GM18873 (cell line): Measurements from ENCODE around the gene SYNE2.
"Not testable (repeated sequence)": the region's sequence is repeated elsewhere in the genome, so short reads cannot be mapped to it uniquely, and the experiment has no call there.

Source experiments
- ATAC-seq: cut with Tn5 transposase; IDR thresholded peaks from one replicate; pipeline ENCODE4 v1.9.1; 2021; ENCODE audit warnings: mild to moderate bottlenecking, moderate library complexity, moderate number of reproducible peaks; ENCODE audit not compliant: unreplicated experiment, low FRiP score

Gene SYNE2

DNA sequence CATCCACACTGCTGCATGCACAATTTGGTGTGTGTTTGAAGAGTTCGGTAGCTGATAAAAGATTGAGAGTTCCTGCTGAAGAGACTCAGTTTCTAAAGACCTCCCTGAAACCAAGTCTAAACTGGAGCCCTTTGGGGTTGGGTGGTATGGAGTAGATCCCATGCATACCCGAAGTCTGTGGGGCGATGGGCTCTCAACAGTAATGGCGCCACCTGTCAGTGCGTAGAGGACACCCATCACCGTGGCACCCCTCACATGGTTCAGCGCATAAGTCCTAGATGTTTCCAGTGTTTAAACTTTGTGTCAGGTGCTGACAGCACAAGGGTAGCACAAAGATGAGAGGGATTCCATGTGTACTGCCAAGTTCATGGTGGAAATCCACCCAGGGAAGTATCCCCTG lies 355.5 kb downstream of the SYNE2 start:
- ATAC-seq = no peak

DNA sequence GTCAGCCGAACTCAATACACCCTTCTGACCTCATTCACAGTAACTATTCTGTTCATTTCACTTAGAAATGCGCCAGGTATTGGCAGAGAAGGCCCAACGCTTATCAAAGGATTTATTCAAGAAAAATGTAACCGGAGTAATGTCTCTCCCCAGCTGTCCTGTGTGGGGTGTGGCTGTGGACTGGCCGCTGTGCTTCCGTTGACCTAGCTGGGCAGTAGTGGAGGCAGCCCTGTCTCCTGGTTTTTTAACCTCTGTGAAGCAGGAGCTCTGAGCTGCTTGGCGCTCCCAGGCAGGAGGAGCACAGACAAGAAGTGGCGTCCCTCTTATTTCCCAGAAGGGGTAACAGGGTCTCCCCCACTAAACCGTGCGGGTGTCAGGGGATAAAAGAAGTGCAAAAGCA lies 356.2 kb downstream of the SYNE2 start:
- no peak for ATAC-seq

DNA sequence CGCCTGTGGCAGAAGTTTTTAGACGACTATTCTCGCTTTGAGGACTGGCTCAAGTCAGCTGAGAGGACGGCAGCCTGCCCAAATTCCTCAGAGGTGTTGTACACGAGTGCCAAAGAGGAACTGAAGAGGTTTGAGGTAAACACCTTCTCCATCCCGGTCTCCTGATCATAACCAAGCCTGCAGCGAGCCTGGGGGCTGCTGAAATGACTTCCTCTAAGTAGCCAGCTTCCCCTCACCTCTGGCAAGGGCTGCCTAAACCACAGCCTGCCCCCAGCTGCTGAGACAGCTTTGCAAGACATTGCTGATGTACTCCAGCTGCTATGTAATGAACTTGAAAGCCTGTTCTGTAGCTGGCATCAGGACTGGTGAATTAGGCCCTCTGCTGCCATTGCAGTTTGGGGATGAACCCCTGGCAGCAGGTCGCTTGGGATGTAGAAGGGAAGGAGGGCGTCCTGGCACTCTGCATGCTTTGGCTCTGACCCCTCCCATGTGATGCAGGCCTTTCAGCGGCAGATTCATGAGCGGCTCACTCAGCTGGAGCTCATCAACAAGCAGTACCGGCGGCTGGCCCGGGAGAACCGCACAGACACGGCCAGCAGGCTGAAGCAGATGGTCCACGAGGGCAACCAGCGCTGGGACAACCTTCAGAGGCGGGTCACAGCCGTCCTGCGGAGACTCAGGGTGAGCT lies 356.8 kb downstream of the SYNE2 start:
- ATAC-seq = no peak

DNA sequence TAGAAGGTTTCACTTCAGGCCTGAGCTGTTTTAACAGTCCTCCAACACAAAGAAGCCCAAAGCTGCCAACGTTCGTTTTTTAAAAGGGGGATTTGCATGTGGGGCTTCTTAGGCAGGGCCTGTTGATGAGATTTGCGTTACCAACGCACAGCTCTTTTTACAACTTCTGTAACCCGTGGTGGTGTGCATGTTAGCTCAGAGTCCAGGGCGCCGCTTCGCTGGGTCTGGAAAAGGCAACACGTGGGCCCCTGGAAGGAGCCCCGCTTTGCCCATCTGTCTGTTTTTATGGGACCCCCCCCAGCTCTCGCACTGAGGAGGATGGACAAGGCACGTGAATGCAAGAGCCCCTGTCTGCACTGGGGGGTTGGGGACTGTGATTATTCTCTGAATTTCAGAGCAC lies 357.4 kb downstream of the SYNE2 start:
- ATAC-seq = no peak

DNA sequence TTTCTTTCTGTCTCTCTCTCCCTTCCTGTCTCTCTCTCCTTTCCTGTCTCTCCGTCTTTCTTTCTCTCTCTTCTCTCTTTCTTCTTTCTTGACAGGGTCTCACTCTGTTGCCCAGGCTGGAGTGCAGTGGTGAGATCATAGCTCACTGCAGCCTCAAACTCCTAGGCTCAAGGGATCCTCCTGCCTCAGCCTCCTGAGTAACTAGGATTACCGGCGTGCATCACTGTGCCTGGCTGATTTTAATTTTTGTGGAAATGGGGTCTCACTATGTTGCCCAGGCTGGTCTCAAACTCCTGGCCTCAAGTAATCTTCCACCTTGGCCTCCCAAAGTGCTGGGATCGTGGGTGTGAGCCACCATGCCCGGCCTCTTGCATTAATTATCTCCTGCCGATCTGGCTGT lies 358.1 kb downstream of the SYNE2 start:
- ATAC-seq = not testable (repeated sequence)

DNA sequence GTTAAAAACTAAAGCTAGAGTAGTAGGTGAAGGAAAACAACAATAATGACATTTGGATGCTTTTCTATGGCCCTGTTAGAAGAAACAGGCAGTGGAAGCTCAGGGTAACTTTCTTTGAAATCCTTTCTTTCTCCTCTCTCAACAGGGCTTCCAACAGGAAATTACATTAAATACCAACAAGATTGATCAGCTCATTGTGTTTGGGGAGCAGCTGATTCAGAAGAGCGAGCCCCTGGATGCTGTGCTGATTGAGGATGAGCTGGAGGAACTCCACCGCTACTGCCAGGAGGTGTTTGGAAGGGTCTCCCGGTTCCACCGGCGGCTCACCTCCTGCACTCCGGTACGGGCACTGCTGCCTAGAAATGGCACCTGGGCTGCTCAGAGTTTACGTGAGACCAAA lies 359.9 kb downstream of the SYNE2 start:
- no peak for ATAC-seq

DNA sequence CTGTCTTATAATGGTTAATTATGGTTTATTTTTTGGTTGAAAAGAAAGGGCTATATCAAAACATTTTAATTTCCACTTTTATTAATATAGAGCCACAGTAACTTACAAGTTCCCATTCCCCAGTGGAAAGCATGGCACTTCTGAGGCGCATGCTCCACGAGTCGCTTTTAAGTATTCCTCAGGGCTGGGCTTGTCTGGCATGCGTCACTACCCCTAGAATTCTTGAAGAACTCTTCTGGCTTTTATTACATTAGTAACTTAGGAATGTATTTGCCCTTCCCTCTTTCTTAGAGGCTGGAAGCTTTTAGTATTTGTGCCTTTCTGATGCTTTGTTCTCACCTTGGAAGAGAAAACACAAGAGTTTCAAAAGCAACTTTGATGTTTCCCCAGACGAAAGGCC lies 360.3 kb downstream of the SYNE2 start:
- ATAC-seq = no peak

DNA sequence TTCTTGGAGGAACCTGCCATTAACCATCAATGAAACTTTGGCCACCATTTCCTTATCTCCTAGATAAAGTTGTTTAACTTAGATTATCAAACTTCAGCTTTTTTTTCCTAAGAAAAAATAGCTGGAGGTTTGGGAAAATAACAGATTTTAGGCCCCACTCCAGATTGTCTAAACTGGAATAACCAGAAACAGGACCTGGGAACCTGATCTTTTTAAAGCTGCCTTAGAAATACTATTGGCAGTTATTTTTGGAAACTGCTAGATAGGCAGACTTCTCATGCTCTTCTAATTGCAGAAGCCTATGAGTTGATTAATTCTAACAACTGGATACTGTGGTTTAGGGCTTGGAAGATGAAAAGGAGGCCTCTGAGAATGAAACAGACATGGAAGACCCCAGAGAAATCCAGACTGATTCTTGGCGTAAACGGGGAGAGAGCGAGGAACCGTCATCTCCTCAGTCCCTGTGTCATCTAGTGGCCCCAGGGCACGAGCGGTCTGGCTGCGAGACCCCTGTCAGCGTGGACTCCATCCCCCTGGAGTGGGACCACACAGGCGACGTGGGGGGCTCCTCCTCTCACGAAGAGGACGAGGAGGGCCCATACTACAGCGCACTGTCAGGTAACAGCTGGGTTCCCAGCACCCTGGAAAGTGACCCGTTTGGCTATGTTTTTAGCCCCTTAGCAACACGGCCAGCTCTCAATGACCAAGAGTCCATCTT lies 361.2 kb downstream of the SYNE2 start:
- ATAC-seq = no peak

DNA sequence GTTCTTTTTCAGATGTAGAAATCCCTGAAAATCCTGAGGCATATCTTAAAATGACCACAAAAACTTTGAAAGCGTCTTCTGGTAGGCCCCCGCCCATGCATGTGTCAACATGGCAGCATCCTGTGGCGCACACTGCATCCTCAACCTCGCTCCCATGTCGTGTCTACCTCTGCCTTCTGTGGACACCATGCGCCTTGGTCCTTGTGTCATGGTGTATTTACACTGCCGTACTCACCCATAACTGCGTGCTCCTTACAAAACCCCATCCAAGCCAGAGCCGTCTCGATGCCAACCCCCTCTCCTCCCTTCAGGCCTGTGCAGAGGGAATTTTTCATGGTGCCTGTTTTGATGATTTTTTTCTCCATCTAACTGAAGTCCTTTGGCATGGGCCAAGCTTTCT lies 362.5 kb downstream of the SYNE2 start:
- ATAC-seq = no peak

DNA sequence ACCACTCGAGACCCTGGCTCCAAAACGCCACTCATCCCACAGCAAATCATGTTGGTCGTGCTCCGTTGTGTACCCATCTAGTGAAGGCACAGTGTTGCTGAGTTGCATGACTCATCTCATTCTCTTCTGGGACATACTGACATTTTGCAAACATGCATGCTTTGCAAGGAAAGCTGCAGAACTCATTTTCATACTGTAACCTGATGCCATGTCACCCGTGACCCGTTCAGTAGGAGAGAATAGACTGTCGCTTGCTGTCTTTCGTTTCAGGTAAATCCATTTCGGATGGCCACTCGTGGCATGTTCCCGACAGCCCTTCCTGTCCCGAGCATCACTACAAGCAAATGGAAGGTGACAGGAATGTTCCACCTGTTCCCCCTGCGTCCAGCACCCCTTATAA lies 363.2 kb downstream of the SYNE2 start:
- no peak for ATAC-seq

DNA sequence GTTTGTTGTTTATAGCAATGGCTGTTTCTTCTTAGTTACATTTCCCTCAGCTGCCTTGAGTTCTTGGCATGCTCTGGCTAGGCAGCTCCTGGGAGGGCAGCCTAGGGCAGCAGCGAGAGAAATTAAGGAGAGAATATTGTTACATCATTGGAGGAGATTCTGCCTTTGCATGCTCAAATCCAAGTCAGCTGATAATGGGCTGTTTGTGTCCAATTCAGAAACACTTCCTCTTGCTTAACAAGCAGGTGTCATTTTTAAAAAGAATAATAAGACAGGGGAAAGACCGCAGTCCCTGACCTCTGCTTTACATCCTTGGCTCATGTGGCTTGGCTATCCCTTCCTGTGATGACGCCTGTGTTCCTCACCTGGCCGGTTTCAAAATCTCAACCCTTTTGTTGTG lies 364.5 kb downstream of the SYNE2 start:
- no peak for ATAC-seq

DNA sequence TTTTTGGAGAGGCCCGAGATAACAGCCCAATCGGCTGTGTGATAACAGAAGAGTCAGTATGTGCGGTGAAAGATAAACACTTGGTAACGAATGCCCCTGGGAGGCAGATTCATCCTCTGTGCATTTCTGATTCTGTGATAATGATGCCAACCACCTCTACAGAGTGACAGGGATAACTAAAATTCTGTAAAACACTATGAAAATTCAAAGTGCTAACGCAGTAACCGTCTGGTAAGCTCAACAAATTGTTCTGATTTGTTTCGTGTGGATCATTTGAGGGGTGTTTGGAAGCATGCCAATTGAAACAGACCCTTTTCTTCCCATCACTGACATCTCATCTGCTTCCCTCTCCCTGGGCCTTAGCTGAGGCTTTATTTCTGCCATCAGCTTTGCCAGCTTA lies 365.0 kb downstream of the SYNE2 start:
- no peak for ATAC-seq

DNA sequence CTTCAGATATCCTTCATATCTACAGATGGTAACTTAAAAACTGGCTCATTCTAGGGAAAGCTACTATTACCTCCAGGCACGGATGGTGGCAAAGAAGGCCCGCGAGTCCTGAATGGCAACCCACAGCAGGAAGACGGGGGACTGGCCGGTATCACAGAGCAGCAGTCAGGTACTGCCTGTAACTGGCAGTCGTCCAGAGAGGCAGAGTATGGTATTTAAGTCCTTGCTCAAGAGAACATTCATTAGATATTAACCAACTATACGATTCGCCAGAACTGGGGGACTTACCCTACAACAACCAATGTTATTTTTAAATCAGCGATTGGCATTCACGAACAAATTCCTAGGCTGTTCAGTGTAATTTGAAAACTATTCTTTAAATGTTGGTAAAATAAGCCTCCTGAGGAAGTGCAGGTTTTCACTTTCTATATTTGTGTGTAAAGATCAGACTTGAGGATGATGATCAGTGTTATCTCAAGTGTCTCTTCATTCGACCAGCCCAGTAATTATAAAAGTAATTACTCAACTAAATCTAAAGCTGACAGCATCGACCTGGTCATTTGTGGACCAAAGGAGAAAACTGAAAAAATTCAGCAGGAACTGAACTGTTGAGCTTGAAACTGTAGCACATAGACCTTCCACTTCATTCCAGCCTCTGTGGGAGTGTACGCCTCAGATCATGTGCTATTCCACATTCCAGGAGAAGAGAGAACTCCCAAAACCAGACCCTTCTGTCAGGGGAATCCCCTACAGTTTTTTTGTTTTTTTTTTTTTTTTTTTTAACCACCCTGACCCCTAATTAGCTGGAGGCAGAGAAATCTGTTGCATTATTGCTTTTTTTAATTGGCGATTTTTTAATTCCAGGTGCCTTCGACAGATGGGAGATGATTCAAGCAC lies 365.8 kb downstream of the SYNE2 start:
- no peak for ATAC-seq

DNA sequence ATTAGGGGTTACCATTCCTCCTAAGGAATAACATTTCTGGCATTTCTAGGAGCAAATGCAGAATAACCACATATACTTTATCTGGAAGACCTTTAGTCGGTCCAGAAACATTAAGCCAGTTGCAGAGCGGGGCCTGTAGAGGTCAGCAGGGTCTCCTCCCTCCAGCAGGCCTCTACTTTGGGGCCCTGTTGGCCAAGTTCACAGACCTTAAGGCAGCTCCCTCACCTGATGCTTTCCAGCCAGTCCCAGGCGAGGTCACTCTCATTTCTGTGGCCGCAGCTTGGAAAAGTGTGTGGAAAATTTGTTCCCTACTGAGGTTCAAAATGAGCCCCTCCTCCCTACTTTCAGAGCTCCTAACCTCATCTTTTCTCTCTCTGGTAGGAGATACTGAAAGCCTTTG lies 367.3 kb downstream of the SYNE2 start:
- no peak for ATAC-seq

DNA sequence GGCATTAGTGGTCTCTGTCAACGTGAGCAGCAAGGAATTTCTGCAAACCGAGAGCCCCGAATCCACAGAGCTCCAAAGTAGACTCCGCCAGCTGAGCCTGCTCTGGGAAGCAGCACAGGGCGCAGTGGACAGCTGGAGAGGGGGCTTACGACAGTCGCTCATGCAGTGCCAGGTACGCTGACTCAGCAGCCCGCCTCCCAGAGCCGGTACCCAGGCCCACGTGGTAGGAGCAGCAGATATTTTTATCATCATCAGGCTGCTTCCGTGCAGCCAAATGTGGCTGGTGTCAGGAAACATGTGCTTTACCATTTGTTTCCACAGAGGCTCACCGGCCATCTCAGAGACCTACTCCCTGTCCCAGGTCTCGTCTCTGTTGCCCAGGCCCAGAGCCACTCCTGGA lies 367.7 kb downstream of the SYNE2 start:
- ATAC-seq = no peak

DNA sequence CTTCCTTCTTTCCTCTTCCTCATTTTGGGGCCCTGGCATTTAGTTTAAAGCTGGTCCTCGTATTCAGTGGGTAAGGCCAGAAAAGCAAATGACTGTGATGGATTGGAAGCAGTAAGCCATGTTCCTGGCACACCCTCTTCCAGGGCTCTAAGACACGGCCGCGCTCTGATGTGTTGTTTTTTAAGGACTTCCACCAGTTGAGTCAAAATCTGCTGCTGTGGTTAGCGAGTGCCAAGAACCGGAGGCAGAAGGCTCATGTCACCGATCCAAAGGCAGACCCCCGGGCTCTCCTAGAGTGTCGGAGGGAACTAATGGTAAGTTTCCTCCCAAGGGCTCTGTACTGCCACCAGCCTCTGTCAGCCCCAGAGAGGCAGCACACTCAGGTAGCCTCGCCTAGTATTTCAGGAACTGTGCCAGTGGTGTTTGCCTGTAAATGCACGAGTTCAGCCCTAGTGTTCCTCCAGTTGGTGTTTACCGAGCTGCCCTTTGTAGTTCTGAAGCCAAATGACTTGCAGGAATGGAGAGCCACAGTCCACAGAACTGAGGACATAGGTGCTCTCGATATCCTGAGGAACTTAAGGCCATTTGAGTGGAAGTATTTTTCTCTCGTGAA lies 368.7 kb downstream of the SYNE2 start:
- ATAC-seq = no peak

DNA sequence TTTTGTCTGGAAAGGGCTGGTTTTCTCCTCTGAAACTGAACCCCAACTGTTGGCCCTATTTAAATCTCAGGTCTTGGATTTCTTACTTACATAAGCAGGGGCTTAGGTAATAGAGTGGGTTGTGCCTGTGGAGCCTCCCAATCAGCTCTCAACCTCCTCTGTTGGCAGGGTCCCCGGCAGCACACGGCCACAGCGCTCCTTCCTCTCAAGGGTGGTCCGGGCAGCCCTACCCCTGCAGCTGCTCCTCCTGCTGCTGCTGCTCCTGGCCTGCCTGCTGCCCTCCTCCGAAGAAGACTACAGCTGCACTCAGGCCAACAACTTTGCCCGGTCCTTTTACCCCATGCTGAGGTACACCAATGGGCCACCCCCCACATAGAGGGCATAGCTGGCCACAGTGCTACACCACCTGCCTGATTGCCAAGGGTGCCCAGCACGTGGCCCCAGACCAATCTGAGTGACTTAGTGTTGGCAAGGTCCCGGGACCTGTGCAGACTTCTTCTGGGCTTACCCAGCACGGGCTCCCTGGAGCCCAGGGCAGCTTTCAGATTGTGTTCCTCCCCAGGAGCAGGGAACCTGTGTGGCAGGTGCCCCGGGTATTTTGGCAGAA lies 372.4 kb downstream of the SYNE2 start:
- no peak for ATAC-seq

DNA sequence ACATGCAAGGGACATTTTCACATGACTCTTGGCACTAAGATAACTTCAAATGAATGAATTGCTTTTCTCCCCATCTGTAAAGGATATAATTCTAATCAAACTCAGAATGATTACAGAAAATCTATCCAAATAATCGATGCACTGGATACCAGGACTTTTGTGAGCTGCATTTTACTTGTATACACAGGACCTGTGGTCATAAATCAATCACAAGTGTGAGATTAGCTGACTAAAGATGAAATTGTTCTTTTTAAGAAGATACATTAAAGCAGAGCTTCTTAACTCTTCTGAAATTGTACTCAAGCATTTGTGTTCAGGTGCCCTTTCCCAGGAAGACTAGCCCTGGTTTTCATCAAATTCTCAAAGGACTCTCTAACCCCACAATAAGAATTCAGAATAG lies 375.1 kb downstream of the SYNE2 start:
- ATAC-seq = no peak

DNA sequence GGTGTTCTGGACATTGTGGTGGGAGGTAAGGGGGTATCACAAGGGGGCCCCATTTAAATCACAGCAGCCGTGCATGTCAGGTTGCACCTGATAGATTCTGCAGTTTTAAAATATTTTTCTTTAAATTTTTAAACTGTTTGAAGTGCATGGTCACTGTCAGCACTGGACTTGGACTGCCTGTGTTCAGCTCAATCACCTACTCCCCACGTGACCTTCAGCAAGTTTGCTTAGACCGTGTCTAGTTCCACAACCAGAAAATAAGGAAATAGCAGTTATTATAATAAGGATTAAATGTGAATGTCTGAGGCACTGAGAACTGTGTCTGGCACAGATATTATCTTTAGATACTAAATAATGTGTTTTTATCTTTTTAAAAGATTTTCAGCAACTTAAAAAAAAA lies 376.7 kb downstream of the SYNE2 start:
- ATAC-seq = no peak

DNA sequence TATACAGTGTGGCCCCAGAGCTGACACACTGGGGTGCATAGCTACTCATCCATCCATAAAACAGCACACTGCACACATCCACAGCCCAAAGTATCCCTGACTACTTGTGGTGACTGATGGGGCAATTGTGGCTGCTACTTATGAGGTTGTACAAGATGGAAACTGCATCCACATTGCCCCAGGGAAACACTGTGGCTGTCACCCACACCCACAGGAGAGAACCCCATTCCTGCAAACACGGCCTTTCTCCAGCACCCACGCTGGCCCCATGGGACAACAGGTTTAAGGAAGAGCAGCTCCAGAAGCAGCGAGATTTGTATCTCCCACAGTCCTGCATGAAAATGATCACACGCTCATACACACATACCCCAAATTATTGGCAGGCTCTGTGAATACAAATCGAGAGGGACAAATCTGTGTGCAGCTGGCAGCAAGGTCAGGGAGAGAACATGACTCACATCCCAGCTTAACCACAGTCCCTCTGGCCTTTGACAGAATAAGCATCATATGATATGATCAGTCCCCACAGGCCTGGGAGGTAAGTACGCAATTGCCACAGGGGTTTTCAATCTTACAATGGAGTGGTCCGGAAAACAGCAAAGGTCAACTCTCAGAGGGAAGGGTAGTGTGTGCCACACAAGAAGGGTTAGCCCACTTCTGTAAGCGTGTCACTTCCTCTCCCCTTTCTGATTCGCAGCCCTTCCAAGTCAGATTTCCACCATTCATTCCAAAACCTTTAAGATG lies 379.5 kb downstream of the SYNE2 start:
- peak; percentile 37 for ATAC-seq
